T-helper 17 cell (primary cell): ENCODE results near the gene CACNB2. TPM values are rescaled to one million over a fixed set of nuclear protein-coding genes. Genes with fewer than 3 reads are reported as not detected.
"Not testable (repeated sequence)": the region's sequence is repeated elsewhere in the genome, so short reads cannot be mapped to it uniquely, and the experiment has no call there.

Experiments
- ATAC-seq: fragments of 150-1000 bp; cut with Tn5 transposase; 2 replicates; pipeline ENCODE4 v1.10.0; 2021; ENCODE audit warnings: mild to moderate bottlenecking, moderate library complexity
- DNase-seq, 3 donors: peaks; one replicate each; pipeline versions ENCODE4 v3.0.0 to v3.0.0-alpha.2; 2020 to 2021
- H3K9me3 ChIP-seq: one replicate; pipeline ENCODE4 v1.7.0; 2013; ENCODE audit warnings: low read length, mild to moderate bottlenecking; ENCODE audit not compliant: control insufficient read depth, poor library complexity, severe bottlenecking
- H3K27ac Mint-ChIP-seq: one replicate; pipeline ENCODE4 v1.8.0; 2022; ENCODE audit warnings: mild to moderate bottlenecking, moderate library complexity, mixed read lengths
- H3K27me3 Mint-ChIP-seq: one replicate; pipeline ENCODE4 v1.8.0; 2022; ENCODE audit warnings: mixed read lengths
- H3K36me3 Mint-ChIP-seq: one replicate; pipeline ENCODE4 v1.8.0; 2022; ENCODE audit warnings: low read depth, mixed read lengths
- H3K4me1 Mint-ChIP-seq: one replicate; pipeline ENCODE4 v1.8.0; 2022; ENCODE audit warnings: mild to moderate bottlenecking, mixed read lengths
- H3K4me3 Mint-ChIP-seq: one replicate; pipeline ENCODE4 v1.8.0; 2022; ENCODE audit warnings: mild to moderate bottlenecking, moderate library complexity, mixed read lengths
- total RNA-seq, 4 donors: library from RNA in 2 of 4; stranded (reverse) in 2 of 4; gene quantifications; one replicate each; pipeline ENCODE4 v1.2.3 and lab custom pipeline; 2022 to 2026

CACNB2 gene
- total RNA-seq, 2 donors from 2014 or later = not detected

DNA sequence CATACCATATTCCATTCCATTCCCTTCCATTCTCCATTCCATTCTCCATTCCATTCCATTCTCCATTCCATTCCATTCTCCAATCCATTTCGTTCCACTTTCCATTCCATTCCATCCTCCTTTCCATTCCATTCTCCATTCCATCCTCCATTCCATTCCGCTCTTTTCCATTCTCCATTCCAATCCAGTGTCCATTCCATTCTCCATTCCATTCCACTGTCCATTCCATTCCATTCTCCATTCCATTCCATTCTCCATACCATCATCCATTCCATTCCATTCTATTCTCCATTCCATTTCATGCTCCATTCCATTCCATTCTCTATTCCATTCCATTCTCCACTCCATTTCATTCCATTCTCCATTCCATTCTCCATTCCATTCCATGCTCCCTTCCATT is 430.2 kb downstream of the CACNB2 start:
- not testable (repeated sequence) for DNase-seq, H3K27ac Mint-ChIP-seq, H3K36me3 Mint-ChIP-seq, H3K4me3 Mint-ChIP-seq, H3K4me1 Mint-ChIP-seq, H3K9me3 ChIP-seq, H3K27me3 Mint-ChIP-seq, ATAC-seq

DNA sequence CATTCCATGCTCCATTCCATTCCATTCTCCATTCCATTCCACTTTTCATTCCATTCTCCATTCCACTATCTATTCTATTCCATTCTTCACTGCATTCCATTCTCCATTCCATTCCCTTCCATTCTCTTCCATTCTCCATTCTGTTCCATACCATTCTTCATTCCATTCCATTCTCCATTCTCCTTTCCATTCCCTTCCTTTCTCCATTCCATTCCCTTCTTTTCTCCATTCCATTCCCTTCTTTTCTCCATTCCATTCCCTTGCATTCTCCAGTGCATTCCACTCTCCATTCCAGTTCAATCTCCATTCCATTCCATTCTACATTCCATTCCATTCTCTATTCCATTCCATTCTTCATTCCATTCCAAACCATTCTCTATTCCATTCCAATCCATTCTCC is 430.9 kb downstream of the CACNB2 start:
- ATAC-seq = no peak
- H3K27me3 Mint-ChIP-seq = no peaks in the 10 kb centered on the region
- peaks cover 2% of the 10 kb centered on the region for H3K36me3 Mint-ChIP-seq
- H3K27ac Mint-ChIP-seq = no peak overlapping the region
- no peak overlapping the region for H3K4me3 Mint-ChIP-seq
- H3K4me1 Mint-ChIP-seq = no peaks in the 10 kb centered on the region
- DNase-seq = no peak
- H3K9me3 ChIP-seq = peaks cover 3% of the 10 kb centered on the region

DNA sequence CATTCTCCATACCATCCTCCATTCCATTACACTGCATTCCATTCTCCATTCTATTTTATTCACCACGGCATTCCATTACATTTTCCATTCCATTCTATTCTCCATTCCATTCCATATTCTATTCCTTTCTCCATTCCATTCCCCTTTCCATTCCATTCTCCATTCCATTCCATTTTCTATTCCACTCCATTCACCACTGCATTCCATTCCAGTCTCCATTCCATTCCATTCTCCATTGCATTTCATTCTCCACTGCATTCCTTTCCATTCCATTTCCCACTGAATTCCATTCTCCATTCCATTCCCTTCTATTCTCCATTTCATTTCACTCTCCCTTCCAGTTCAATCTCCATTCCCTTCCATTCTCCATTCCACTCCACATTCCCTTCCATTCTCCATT is 431.6 kb downstream of the CACNB2 start:
- no peak overlapping the region for H3K27ac Mint-ChIP-seq
- H3K27me3 Mint-ChIP-seq = no peaks in the 10 kb centered on the region
- H3K36me3 Mint-ChIP-seq = peaks cover 2% of the 10 kb centered on the region
- no peaks in the 10 kb centered on the region for H3K4me1 Mint-ChIP-seq
- ATAC-seq (no peak), DNase-seq (no peak)
- no peak overlapping the region for H3K4me3 Mint-ChIP-seq
- no peaks in the 10 kb centered on the region for H3K9me3 ChIP-seq

- H3K9me3 ChIP-seq = no peaks in the 10 kb centered on the region
- Mint-ChIP-seq H3K27me3 (no peaks in the 10 kb centered on the region), H3K27ac (no peak overlapping the region), H3K4me1 (no peaks in the 10 kb centered on the region), H3K4me3 (no peak overlapping the region), H3K36me3 (peaks cover 2% of the 10 kb centered on the region)
- DNase-seq = no peak
- no peak for ATAC-seq
Measured at GRCh38 chr10:18572959-18573561, 432.8 kb downstream of the CACNB2 start.

DNA sequence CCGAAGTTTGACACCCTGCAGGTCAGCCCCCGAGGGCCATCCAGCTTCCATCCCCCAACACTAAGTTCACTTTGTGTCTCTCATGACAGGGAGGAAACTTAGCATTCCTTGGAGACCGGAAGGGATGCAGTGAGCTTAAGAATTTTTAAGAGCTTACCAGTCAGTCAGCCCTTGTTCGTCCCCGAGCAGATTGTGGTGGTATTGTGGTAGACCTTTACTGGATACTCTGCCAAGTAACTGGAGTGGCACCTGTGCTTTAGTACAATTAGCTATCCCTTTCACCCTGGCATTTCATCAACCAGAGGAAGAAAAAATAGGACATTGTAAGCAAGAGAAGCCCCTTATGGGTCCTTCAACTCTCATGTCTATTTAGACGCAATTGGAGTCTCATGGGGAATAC is 436.4 kb downstream of the CACNB2 start:
- ATAC-seq (no peak), DNase-seq (no peak)
- Mint-ChIP-seq H3K4me1 (no peaks in the 10 kb centered on the region), H3K36me3 (peaks cover 9% of the 10 kb centered on the region), H3K4me3 (no peak overlapping the region), H3K27me3 (no peaks in the 10 kb centered on the region), H3K27ac (no peak overlapping the region)
- H3K9me3 ChIP-seq = peaks cover 5% of the 10 kb centered on the region

- H3K4me1 Mint-ChIP-seq = peaks cover 2% of the 10 kb centered on the region
- peaks cover 14% of the 10 kb centered on the region for H3K36me3 Mint-ChIP-seq
- H3K27me3 Mint-ChIP-seq = no peaks in the 10 kb centered on the region
- no peak overlapping the region for H3K27ac Mint-ChIP-seq
- ATAC-seq = no peak
- no peak for DNase-seq
- no peak overlapping the region for H3K4me3 Mint-ChIP-seq
- H3K9me3 ChIP-seq = peaks cover 5% of the 10 kb centered on the region
Measured at GRCh38 chr10:18577823-18578685, 437.8 kb downstream of the CACNB2 start.

DNA sequence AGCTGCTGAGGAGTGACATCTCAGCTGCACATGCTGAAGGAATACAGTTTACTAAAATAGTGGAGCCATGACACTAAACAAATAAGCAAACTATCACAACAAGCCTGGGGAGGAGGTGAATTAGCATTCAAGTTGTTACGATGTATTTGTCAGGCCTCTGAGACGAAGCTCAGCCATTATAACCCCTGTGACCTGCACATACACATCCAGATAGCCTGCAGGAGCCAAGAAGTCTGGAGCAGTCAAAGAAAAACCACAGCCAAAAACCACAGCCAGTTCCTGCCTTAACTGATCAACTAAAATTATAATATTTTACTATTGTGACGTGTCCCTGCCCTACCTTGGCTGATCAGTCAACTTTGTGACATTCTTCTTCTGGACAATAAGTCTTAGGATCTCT is 442.6 kb downstream of the CACNB2 start:
- no peak for ATAC-seq
- Mint-ChIP-seq H3K27ac (peak overlapping the region; percentile 48), H3K4me3 (peak overlapping the region; percentile 41), H3K36me3 (peaks cover 14% of the 10 kb centered on the region), H3K4me1 (peaks cover 10% of the 10 kb centered on the region), H3K27me3 (no peaks in the 10 kb centered on the region)
- H3K9me3 ChIP-seq = peaks cover 5% of the 10 kb centered on the region
- no peak for DNase-seq

DNA sequence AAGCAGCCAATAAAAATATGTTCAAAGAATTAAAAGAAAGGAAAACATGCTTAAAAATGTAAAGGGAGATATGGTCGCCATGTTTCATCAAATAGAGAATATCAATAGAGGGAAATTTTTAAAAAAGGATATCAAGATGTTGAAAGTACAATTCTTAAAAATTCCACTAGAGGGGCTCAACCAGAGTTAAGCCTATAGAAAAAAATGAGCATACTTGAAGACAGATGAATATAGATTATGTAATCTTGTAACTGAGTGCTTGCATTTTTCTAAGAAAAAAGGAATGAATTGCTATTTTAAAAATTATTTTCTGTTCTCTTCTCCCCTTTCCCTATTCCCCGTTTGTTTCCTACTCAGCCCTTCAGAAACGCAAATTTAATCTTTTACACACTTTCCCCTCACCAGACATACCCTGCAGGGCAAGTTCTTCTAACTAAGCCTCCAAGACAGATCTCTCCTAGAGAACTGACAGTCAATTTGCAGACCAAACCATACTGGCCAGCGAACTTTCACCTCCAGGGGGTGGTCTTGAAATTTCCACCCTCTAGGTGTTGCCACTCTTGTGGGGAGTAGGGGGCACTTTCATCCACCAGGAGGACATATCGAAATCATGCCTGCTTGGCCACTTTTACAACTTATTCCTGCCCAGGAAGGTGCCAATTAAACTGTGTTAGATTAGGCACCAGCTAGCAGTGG is 443.5 kb downstream of the CACNB2 start:
- DNase-seq (no peak), ATAC-seq (no peak)
- no peak overlapping the region for H3K4me3 Mint-ChIP-seq
- H3K4me1 Mint-ChIP-seq = peaks cover 10% of the 10 kb centered on the region
- H3K27ac Mint-ChIP-seq = peak overlapping the region; percentile 48
- H3K9me3 ChIP-seq = peaks cover under 1% of the 10 kb centered on the region
- H3K27me3 Mint-ChIP-seq = no peaks in the 10 kb centered on the region
- H3K36me3 Mint-ChIP-seq = peaks cover 12% of the 10 kb centered on the region

- not testable (repeated sequence) for H3K27me3 Mint-ChIP-seq, H3K9me3 ChIP-seq, DNase-seq, H3K27ac Mint-ChIP-seq, H3K4me3 Mint-ChIP-seq, ATAC-seq
- peaks cover 14% of the 10 kb centered on the region for H3K4me1 Mint-ChIP-seq
- H3K36me3 Mint-ChIP-seq = peaks cover 11% of the 10 kb centered on the region
Measured at GRCh38 chr10:18586637-18587036, 446.4 kb downstream of the CACNB2 start.

DNA sequence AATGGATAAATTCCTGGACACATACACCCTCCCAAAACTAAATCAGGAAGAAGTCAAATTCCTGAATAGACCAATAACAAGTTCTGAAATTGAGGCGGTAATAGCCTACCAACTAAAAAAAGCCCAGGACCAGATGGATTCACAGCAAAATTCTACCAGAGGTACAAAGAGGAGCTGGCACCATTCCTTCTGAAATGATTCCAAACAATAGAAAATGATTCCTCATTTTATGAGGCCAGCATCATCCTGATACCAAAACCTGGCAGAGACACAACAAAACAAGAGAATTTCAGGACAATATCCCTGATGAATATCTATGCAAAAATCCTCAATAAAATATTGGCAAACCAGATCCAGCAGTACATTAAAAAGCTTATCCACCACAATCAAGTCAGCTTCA is 450.9 kb downstream of the CACNB2 start:
- H3K36me3 Mint-ChIP-seq, H3K4me3 Mint-ChIP-seq, H3K27me3 Mint-ChIP-seq, ATAC-seq, H3K9me3 ChIP-seq, H3K27ac Mint-ChIP-seq, DNase-seq, H3K4me1 Mint-ChIP-seq: not testable (repeated sequence)

Other genes with a start within 250 kb of the CACNB2 start
- not detected for gene SLC39A12, start 188.5 kb upstream of the CACNB2 start, total RNA-seq